ENCODE measurements around the gene JMY.

DNA sequence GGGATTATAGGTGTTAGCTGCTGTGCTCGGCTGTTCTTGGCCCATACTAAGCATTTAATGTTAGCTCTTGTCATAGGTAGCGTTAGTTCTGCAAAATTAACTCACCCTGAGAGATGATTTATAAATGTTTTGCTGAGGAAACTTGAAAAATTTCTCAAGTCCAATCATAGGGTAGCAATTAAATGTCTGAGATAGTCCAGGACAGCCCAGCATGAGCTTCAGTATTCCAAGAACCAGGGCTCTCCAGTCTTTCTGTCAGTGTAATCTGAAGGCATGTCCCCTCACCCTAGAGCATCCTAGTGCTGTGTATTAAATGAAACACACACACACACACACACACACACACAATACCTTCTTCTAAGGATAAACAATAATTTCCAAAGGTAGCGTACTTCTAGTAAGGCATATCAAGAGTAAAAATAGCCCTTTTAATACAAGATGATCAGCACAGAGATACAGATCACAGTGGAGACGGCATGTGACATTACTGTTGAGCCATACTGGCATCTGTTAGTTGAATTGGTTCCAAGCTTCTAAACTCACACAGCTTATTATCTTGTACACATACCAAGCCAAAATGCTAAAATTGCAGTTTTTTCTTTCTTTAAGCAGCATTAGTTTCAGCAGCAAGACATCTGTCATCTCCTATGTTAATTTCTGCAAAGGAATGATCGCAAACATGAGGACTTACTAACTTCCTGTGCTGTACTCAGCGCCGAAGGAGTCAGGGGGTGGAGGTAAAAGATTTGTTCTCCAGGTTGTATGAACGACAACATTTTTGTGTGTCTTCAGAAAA is 46.3 kb upstream of the JMY start:
- TF ChIP-seq POLR2A (IDR thresholded peaks at IDR 0.05; ENCODE audit: low read depth, low read length) (no peak), POLR2AphosphoS5 (IDR thresholded peaks at IDR 0.05; ENCODE audit: insufficient read depth, low read depth, low read length) (no peak), EZH2 (IDR thresholded peaks at IDR 0.05; ENCODE audit: borderline replicate concordance, low read depth, low read length, severe bottlenecking) (no peak), JUN (IDR thresholded peaks at IDR 0.05; ENCODE audit: borderline replicate concordance, insufficient read depth, insufficient read length, low read depth) (no peak)
- TF ChIP-seq, protein P1, sequence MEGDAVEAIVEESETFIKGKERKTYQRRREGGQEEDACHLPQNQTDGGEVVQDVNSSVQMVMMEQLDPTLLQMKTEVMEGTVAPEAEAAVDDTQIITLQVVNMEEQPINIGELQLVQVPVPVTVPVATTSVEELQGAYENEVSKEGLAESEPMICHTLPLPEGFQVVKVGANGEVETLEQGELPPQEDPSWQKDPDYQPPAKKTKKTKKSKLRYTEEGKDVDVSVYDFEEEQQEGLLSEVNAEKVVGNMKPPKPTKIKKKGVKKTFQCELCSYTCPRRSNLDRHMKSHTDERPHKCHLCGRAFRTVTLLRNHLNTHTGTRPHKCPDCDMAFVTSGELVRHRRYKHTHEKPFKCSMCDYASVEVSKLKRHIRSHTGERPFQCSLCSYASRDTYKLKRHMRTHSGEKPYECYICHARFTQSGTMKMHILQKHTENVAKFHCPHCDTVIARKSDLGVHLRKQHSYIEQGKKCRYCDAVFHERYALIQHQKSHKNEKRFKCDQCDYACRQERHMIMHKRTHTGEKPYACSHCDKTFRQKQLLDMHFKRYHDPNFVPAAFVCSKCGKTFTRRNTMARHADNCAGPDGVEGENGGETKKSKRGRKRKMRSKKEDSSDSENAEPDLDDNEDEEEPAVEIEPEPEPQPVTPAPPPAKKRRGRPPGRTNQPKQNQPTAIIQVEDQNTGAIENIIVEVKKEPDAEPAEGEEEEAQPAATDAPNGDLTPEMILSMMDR (IDR thresholded peaks at IDR 0.05; ENCODE audit: extremely low read depth in 1 of 2, insufficient read depth in 1 of 2, low read depth in 1 of 2, low read length in 2 of 2): no peak
- TF ChIP-seq, protein P2, sequence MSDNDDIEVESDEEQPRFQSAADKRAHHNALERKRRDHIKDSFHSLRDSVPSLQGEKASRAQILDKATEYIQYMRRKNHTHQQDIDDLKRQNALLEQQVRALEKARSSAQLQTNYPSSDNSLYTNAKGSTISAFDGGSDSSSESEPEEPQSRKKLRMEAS (IDR thresholded peaks at IDR 0.05; ENCODE audit: insufficient read depth, insufficient read length): no peak
